Neuronal stem cell (in vitro differentiated cells): Measurements from ENCODE around the gene MFSD6.

Experiments used
- DNase-seq: peaks from one replicate; pipeline ENCODE4 v3.0.0-alpha.2; 2013; ENCODE audit warnings: low spot score
- H2AFZ ChIP-seq: one replicate; pipeline ENCODE4 v1.6.1; 2013; ENCODE audit warnings: mild to moderate bottlenecking, low read length, inconsistent platforms
- H2AK5ac ChIP-seq: 2 replicates; pipeline ENCODE4 v1.6.1; 2013; ENCODE audit warnings: low read depth, mild to moderate bottlenecking, inconsistent platforms, low read length, moderate library complexity, mixed read lengths
- H2BK120ac ChIP-seq: 2 replicates; pipeline ENCODE4 v1.6.1; 2013; ENCODE audit warnings: low read depth, mild to moderate bottlenecking, inconsistent platforms, low read length, moderate library complexity, mixed read lengths
- H2BK12ac ChIP-seq: one replicate; pipeline ENCODE4 v1.6.1; 2013; ENCODE audit warnings: low read length, inconsistent platforms
- H2BK15ac ChIP-seq: 2 replicates; pipeline ENCODE4 v1.6.1; 2013; ENCODE audit warnings: mild to moderate bottlenecking, low read length, inconsistent platforms, mixed read lengths
- H2BK5ac ChIP-seq: one replicate; pipeline ENCODE4 v1.6.1; 2013; ENCODE audit warnings: inconsistent platforms, mild to moderate bottlenecking, low read length, moderate library complexity
- H3K14ac ChIP-seq: one replicate; pipeline ENCODE4 v1.6.1; 2013; ENCODE audit warnings: low read length, inconsistent platforms
- H3K18ac ChIP-seq: 2 replicates; pipeline ENCODE4 v1.6.1; 2013; ENCODE audit warnings: low read length, inconsistent platforms
- H3K23ac ChIP-seq: 2 replicates; pipeline ENCODE4 v1.6.1; 2013; ENCODE audit warnings: low read depth, mild to moderate bottlenecking, mixed read lengths, low read length, inconsistent platforms; ENCODE audit not compliant: poor library complexity
- H3K27ac ChIP-seq: replicated peaks from 3 replicates; pipeline ENCODE4 v1.5.1; 2013; ENCODE audit warnings: low read length, inconsistent platforms
- H3K27me3 ChIP-seq, 3 experiments: 2 replicates each; pipeline ENCODE4 v1.6.1; 2013; ENCODE audit warnings: low read length in 3 of 3, mild to moderate bottlenecking in 2 of 3, inconsistent platforms in 1 of 3, low read depth in 1 of 3, mixed read lengths in 1 of 3, moderate library complexity in 1 of 3; ENCODE audit not compliant: control insufficient read depth in 3 of 3, insufficient read depth in 3 of 3
- H3K36me3 ChIP-seq, 2 donors: replicated peaks in 1 of 2; 2 replicates each; pipeline ENCODE4 v1.6.1; 2013; ENCODE audit warnings: low read length in 2 of 2; ENCODE audit not compliant: control insufficient read depth in 2 of 2, insufficient read depth in 2 of 2
- H3K4ac ChIP-seq: 2 replicates; pipeline ENCODE4 v1.6.1; 2013; ENCODE audit warnings: inconsistent platforms, mild to moderate bottlenecking, low read length, moderate library complexity
- H3K4me1 ChIP-seq, 2 donors: 1 replicate in 1 of 2; 2 replicates in 1 of 2; pipeline ENCODE4 v1.6.1; 2013; ENCODE audit warnings: low read length in 2 of 2, low read depth in 1 of 2; ENCODE audit not compliant: control insufficient read depth in 2 of 2, insufficient read depth in 1 of 2
- H3K4me2 ChIP-seq: one replicate; pipeline ENCODE4 v1.6.1; 2013; ENCODE audit warnings: mild to moderate bottlenecking, low read length, inconsistent platforms; ENCODE audit not compliant: insufficient read depth, poor library complexity, severe bottlenecking
- H3K4me3 ChIP-seq, 2 donors: 2 replicates each; pipeline ENCODE4 v1.5.1; 2013; ENCODE audit warnings: low read length in 2 of 2, mild to moderate bottlenecking in 2 of 2, inconsistent platforms in 1 of 2, moderate library complexity in 1 of 2
- H3K79me1 ChIP-seq: one replicate; pipeline ENCODE4 v1.6.1; 2013; ENCODE audit warnings: low read depth, mild to moderate bottlenecking, inconsistent platforms, low read length, moderate library complexity
- H3K9ac ChIP-seq: one replicate; pipeline ENCODE4 v1.6.1; 2013; ENCODE audit warnings: mild to moderate bottlenecking, low read depth, low read length, inconsistent platforms; ENCODE audit not compliant: poor library complexity
- H3K9me3 ChIP-seq, 2 donors: replicated peaks in 1 of 2; 2 replicates each; pipeline versions ENCODE3 to v1.6.1; 2013; ENCODE audit warnings: low read length in 2 of 2, mild to moderate bottlenecking in 2 of 2, inconsistent platforms in 1 of 2, low read depth in 1 of 2, mixed read lengths in 1 of 2, moderate library complexity in 1 of 2; ENCODE audit not compliant: control insufficient read depth in 2 of 2, insufficient read depth in 1 of 2
- H4K8ac ChIP-seq: one replicate; pipeline ENCODE4 v1.6.1; 2013; ENCODE audit warnings: low read depth, mild to moderate bottlenecking, inconsistent platforms, low read length, moderate library complexity
- H4K91ac ChIP-seq: one replicate; pipeline ENCODE4 v1.6.1; 2013; ENCODE audit warnings: low read length, low read depth, mild to moderate bottlenecking, inconsistent platforms; ENCODE audit not compliant: poor library complexity
- WGBS, 2 donors: extraction: QIAGEN DNeasy Blood & Tissue Kit; methylation state at CpG; one replicate each; pipeline ENCODE4 v1.1.7; 2013; ENCODE audit warnings: missing lambda C conversion rate in 2 of 2, mixed read lengths in 1 of 2; ENCODE audit not compliant: insufficient read length in 2 of 2, insufficient replicate concordance in 1 of 2; ENCODE audit errors: extremely low coverage in 2 of 2; 5-methylcytosine and 5-hydroxymethylcytosine counted together

The MFSD6 gene

GRCh38 chr2:190413421-190413820, 5.3 kb downstream of the MFSD6 start:
- H3K9ac ChIP-seq: no peak overlapping the region
- no peak overlapping the region for H2BK12ac ChIP-seq
- peak overlapping the region; percentile 92 for H3K14ac ChIP-seq
- no peaks in the 10 kb centered on the region for H3K79me1 ChIP-seq
- H3K23ac ChIP-seq: no peak overlapping the region
- no peak overlapping the region for H3K4me3 ChIP-seq
- H3K9me3 ChIP-seq: no peaks in the 10 kb centered on the region
- H2AK5ac ChIP-seq: no peak overlapping the region
- H3K4me1 ChIP-seq: peaks cover 0 to 1% of the 10 kb centered on the region in 2 donors
- H3K27me3 ChIP-seq: peaks cover 3 to 51% (median 12%) of the 10 kb centered on the region in 3 experiments
- no peak overlapping the region for H2AFZ ChIP-seq
- no peak overlapping the region for H4K8ac ChIP-seq
- peak overlapping the region; percentile 7 for H3K18ac ChIP-seq
- no peak for DNase-seq
- no CpG with 5 or more reads among the region's 4 CpGs for WGBS, 2 donors
- no peak overlapping the region for H2BK120ac ChIP-seq
- no peaks in the 10 kb centered on the region for H3K36me3 ChIP-seq
- H4K91ac ChIP-seq: no peak overlapping the region
- no peak overlapping the region for H2BK15ac ChIP-seq
- no peak overlapping the region for H3K4ac ChIP-seq
- H3K4me2 ChIP-seq: no peak overlapping the region
- H3K27ac ChIP-seq: no peak overlapping the region
- H2BK5ac ChIP-seq: no peak overlapping the region

- Histone ChIP-seq H3K79me1 (no peaks in the 10 kb centered on the region), H2BK5ac (no peak overlapping the region), H3K4me2 (no peak overlapping the region), H2BK12ac (no peak overlapping the region), H2BK15ac (no peak overlapping the region), H3K27ac (no peak overlapping the region), H3K18ac (no peak overlapping the region), H2BK120ac (no peak overlapping the region), H3K4ac (no peak overlapping the region), H3K36me3 (no peaks in the 10 kb centered on the region), H4K8ac (no peak overlapping the region), H3K9ac (no peak overlapping the region), H2AFZ (no peak overlapping the region), H4K91ac (no peak overlapping the region), H3K23ac (no peak overlapping the region), H3K9me3 (no peaks in the 10 kb centered on the region), H3K14ac (no peak overlapping the region), H2AK5ac (no peak overlapping the region), H3K4me1 (no peaks in the 10 kb centered on the region), H3K27me3 (peaks cover 0 to 34% (median 0%) of the 10 kb centered on the region in 3 experiments), H3K4me3 (no peak overlapping the region)
- no peak for DNase-seq
- no CpG with 5 or more reads among the region's 4 CpGs for WGBS, 2 donors
These were observed 7.1 kb downstream of the MFSD6 start for GRCh38 chr2:190415251-190415650.

GRCh38 chr2:190415794-190416775, 7.9 kb downstream of the MFSD6 start:
- Histone ChIP-seq H3K79me1 (no peaks in the 10 kb centered on the region), H3K4me1 (no peaks in the 10 kb centered on the region), H2BK120ac (no peak overlapping the region), H3K27me3 (peaks cover 0 to 26% (median 0%) of the 10 kb centered on the region in 3 experiments), H3K18ac (no peak overlapping the region), H2AFZ (no peak overlapping the region), H3K27ac (no peak overlapping the region), H4K8ac (no peak overlapping the region), H3K36me3 (no peaks in the 10 kb centered on the region), H4K91ac (no peak overlapping the region), H3K4ac (no peak overlapping the region), H3K4me2 (no peak overlapping the region), H3K23ac (no peak overlapping the region), H3K9ac (no peak overlapping the region), H2BK5ac (no peak overlapping the region), H2BK12ac (no peak overlapping the region), H3K9me3 (no peaks in the 10 kb centered on the region), H2AK5ac (no peak overlapping the region), H3K4me3 (no peak overlapping the region), H3K14ac (no peak overlapping the region), H2BK15ac (no peak overlapping the region)
- no peak for DNase-seq
- no CpG with 5 or more reads among the region's 2 CpGs for WGBS, 2 donors

- no peak overlapping the region for H2BK120ac ChIP-seq
- peaks cover 0 to 15% (median 0%) of the 10 kb centered on the region in 3 experiments for H3K27me3 ChIP-seq
- H4K8ac ChIP-seq: no peak overlapping the region
- no CpG with 5 or more reads among the region's 9 CpGs for WGBS, 2 donors
- H3K23ac ChIP-seq: no peak overlapping the region
- no peak overlapping the region for H3K27ac ChIP-seq
- H2BK12ac ChIP-seq: no peak overlapping the region
- H3K4me3 ChIP-seq: no peak overlapping the region
- DNase-seq: no peak
- no peaks in the 10 kb centered on the region for H3K9me3 ChIP-seq
- H4K91ac ChIP-seq: no peak overlapping the region
- H3K79me1 ChIP-seq: no peaks in the 10 kb centered on the region
- H2AK5ac ChIP-seq: no peak overlapping the region
- H3K4ac ChIP-seq: no peak overlapping the region
- no peak overlapping the region for H3K9ac ChIP-seq
- no peaks in the 10 kb centered on the region for H3K36me3 ChIP-seq
- no peak overlapping the region for H2AFZ ChIP-seq
- H2BK15ac ChIP-seq: no peak overlapping the region
- H3K14ac ChIP-seq: no peak overlapping the region
- H2BK5ac ChIP-seq: no peak overlapping the region
- no peak overlapping the region for H3K4me2 ChIP-seq
- no peak overlapping the region for H3K18ac ChIP-seq
- H3K4me1 ChIP-seq: no peaks in the 10 kb centered on the region
These were observed 9.1 kb downstream of the MFSD6 start for GRCh38 chr2:190417045-190417842.
